LHCN-M2 (cell line): ENCODE results near the gene CHRNA4. TPM values are rescaled to one million over a fixed set of nuclear protein-coding genes. Genes with fewer than 3 reads are reported as not detected.
"Not testable (repeated sequence)": the region's sequence is repeated elsewhere in the genome, so short reads cannot be mapped to it uniquely, and the experiment has no call there.

Experiments
- DNase-seq: peaks from one replicate; pipeline ENCODE4 v3.0.0-alpha.2; 2012; ENCODE audit warnings: low read depth
- total RNA-seq: library from RNA; depleted of rRNA; stranded (reverse); fragments of >200 nt; gene quantifications from 2 replicates; pipeline ENCODE4 v1.2.3, GENCODE V29; 2014

CHRNA4 gene
- total RNA-seq, 1 experiment from 2014 or later = not detected

GRCh38 chr20:63397946-63398450 is 36.8 kb upstream of the CHRNA4 start:
- DNase-seq = no peak

DNA sequence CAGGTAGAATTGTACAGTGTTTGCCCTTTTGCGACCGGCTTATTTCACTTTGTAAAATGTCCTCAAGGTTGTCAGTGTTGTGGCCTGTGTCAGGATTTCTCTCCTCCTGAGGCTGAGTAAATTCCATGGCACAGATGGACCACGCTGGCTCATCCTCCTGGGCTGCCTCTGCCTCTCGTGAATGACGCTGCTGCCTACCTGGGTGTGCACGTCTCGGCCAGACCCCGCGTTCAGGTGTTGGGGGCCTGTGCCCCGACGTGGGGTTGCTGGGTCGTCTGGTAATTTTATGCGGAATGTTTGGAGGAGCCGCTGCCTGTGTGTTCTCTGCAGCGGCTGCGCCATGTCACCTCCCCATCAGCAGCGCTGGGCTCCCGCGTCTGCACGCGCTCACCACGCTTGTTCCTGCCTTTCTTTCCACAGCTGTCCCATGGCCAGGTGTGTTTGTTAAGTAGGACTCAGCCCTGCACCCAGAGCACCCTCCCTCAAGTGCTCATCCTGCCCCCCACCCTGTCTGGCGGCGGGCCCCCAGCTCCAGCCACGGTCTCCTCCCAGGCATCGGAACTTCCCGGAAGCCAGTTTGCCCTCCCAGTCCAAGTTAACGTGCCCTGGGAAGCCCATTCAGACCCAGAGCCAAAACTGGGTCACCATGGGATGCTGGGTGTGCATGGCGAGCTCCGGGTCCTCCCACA is 36.1 kb upstream of the CHRNA4 start:
- no peak for DNase-seq

DNA sequence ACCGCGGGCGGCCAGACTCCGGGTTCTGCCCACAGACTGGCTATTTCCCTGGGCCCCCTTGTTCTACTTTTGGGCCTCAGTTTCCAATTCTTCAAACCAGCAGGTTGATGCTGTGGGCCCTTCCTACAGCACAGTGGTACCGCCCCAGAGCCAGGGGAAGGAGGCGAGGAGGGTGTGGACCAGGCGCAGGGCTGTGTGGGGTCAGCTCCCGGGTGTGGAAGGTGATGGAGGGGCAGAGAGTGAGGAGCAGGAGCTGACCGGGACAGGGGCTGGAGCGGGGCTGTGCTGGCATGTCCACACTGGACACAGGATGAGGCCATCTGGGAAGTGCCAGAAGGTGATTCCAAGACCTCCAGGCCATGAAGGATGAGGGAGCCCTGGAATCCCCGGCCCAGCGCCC is 35.2 kb upstream of the CHRNA4 start:
- DNase-seq = no peak

GRCh38 chr20:63395723-63396122 is 34.6 kb upstream of the CHRNA4 start:
- no peak for DNase-seq

DNA sequence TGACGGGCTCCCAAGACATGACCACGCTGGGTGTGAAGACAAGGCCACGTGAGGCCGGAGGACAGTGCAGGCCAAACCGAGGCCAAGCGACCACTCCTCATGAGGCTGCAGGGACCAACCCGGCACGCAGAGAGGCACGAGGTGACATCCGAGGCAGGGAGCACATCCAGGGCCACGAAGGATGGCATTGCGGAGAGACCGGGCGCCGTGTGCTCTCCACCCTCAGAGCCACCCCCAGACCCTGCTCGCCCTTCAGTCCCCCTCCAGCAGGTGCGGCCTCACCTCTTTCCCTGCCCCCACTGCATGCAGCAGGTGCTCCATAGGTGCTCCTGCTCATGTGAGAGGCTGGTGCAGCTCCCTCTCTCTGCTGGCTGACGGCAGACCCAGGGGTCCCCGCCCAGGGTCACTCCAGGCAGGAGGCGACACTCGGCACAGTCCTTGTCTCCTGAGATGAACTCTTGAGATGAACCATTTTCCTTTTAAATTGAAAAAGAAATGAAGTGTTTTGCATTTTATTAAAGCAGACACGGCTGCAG is 33.8 kb upstream of the CHRNA4 start:
- DNase-seq = no peak

- DNase-seq = no peak
Measured at GRCh38 chr20:63394069-63394919, 33.1 kb upstream of the CHRNA4 start.

GRCh38 chr20:63393566-63393965 is 32.4 kb upstream of the CHRNA4 start:
- DNase-seq = no peak

GRCh38 chr20:63392465-63393365 is 31.6 kb upstream of the CHRNA4 start:
- DNase-seq = no peak

- no peak for DNase-seq
Measured at GRCh38 chr20:63387917-63388316, 26.8 kb upstream of the CHRNA4 start.

DNA sequence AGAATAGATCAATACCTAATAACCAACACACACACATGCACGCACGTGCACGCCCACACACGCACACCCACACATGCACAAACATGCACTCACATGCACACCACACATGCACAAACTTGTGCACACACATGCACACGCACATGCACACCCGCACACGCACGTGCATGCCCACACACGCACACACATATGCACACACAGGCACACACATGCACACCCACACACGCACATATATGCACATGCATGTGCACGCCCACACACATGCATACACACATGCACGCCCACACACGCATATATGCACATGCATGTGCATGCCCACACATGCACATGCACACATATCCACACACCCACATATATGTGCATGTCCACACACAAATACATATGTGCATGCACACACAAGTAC is 26.2 kb upstream of the CHRNA4 start:
- no peak for DNase-seq

GRCh38 chr20:63386491-63386890 is 25.3 kb upstream of the CHRNA4 start:
- no peak for DNase-seq

DNA sequence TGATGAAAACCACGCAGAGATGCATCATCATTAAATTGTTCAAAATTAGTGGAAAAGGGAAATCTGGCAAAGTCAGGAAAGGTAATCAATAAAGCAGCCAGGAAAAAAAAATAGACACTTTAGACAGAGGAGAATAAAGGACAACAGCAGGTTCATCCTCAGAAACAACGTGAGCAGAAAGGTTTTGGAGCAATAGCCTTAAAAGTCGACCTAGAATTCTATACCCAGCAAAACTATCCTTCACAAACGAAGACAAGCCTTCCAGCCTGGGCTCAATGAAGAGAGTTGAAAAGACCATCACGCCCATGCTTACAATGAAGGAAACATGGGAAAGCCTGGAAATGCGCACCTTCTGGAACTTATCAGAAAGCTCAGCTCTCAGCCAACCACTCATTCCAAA is 24.7 kb upstream of the CHRNA4 start:
- no peak for DNase-seq

DNA sequence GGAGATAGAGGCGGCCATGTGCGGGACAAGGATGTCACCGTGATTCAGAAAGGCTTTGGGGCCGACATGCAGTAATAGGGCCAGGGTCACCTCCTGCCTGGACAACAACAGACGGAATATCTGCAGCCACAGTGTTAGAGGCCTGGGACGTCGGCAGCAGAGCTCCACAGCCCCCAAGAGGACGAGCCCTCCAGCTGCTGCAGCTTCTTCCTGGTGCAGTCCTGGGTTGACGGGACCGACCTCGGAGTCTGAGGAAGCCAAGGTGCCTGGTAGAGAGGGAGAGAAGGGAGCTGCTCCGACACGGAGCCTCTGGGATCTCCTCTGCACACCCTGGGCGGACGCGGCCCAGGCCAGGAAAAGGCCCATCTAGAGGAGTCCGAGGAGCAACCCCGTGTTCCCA is 23.2 kb upstream of the CHRNA4 start:
- no peak for DNase-seq

DNA sequence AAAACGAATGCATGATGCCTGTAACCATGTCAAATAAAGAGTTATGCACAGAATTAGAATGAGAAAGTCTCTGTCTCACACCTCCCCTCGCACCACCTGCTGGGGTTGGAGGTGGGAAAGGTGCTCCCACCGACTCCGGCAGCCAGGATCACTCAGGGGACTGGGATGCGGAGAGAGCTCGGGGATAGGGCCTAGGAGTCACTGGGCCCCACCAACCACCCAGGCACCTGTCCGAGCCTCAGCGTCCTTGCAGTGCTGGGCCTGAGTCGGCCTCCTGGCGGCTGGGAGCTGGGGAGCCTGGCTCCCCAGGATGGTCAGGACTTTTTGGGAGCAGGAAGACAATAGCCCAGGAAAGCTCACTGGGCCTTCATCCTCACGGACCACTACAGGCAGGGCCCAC is 22.4 kb upstream of the CHRNA4 start:
- DNase-seq = no peak

DNA sequence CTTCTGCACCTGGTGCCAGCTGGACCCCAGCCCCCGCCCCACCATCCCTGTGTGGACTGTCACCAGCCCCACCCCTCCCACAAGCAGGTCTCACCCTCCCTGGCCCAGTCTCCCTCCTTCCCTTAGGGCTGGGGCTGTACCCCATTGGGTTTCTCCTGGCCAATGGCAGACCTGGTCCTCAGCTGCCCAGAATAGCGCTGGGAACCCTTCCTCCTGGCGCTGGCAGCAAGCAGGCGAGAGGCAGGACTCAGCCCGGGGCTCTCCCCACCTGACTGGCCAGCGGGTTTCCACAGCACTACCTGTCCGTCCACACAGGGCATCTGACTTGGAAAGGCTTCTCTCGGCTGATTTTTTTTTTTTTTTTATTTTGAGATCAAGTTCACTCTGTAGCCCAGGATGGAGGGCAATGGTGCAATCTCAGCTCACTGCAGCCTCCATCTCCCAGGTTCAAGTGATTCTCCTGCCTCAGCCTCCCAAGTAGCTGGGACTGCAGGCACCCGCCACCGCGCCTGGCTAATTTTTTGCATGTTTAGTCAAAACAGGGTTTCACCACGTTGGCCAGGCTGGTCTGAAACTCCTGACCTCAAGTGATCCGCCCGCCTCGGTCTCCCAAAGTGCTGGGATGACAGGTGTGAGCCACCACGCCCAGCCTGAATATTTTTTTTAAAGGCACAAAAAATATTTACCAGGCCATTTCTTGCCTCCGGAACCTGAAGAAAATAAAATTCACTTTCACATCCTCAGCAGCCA is 21.6 kb upstream of the CHRNA4 start:
- DNase-seq = no peak

GRCh38 chr20:63381781-63382431 is 20.8 kb upstream of the CHRNA4 start:
- DNase-seq = no peak

GRCh38 chr20:63380346-63380870 is 19.3 kb upstream of the CHRNA4 start:
- no peak for DNase-seq

GRCh38 chr20:63379872-63380271 is 18.7 kb upstream of the CHRNA4 start:
- DNase-seq = not testable (repeated sequence)

GRCh38 chr20:63379296-63379695 is 18.1 kb upstream of the CHRNA4 start:
- DNase-seq = no peak

DNA sequence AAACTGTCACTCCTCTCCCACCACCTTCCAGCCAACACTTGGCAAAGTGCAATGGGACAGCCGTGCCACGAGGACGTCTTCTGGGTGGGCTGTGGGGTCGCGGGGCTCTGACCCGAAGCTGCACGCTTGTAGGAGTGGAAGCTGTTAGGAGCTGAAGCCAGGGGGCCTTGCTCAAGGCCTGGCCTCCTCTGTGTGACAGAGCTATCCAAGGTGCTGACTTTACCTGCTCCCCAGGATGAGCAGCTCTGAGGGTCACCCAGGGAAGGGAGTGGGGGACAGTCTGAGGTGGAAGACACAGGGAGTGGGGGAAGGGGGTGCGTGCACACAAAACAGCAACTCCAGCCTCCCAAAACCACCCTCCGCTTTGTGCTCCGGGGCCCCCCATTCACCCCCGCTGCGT is 17.5 kb upstream of the CHRNA4 start:
- no peak for DNase-seq
